Non-pigmented ciliary epithelial cell (primary cell): ENCODE results near the gene KCMF1.
A peak's percentile ranks its signal among the peaks of the same experiment; 100 is the strongest.

Source experiments
- DNase-seq: peaks from one replicate; pipeline ENCODE4 v3.0.0-alpha.2; 2010; ENCODE audit warnings: low read depth

Gene KCMF1

DNA sequence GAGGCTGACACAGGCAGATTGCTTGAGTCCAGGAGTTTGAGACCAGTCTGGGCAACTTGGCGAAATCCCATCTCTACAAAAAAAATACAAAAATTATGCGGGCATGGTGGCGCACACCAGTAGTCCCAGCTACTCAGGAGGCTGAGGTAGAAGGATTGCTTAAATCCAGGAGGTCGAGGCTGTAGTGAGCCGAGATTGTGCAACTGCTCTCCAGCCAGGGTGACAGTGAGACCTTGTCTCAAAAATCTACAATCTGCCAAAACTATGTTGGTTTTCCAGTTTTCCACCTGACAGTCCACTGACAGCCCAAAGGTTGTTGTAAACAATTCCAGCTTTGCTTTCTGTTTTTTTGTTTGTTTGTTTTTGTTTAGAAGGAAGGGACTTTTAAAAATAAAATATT lies 51.3 kb downstream of the KCMF1 start:
- DNase-seq = no peak

- no peak for DNase-seq
Observed at GRCh38 chr2:85024372-85025047, 53.5 kb downstream of the KCMF1 start.

GRCh38 chr2:85032621-85033020 lies 61.7 kb downstream of the KCMF1 start:
- no peak for DNase-seq

GRCh38 chr2:85033388-85033787 lies 62.4 kb downstream of the KCMF1 start:
- DNase-seq = no peak

- DNase-seq = no peak
Observed at GRCh38 chr2:85034158-85034557, 63.2 kb downstream of the KCMF1 start.

DNA sequence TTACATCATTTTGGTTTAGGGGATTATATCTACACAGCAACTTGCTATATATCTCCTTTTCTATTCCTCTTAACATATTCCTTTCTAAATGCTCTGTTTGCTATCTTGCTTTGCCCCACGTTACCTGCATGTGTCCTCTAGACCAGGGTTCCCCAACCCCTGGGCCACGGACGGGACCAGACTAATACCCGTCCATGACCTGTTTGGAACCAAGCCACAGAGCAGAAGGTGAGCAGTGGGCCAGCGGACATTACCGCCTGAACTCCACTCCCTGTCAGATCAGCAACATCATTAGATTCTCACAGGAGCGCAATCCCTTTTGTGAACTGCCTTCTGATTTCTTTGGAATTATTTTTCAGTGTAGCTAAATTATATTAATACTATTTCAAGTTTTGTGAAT lies 66.7 kb downstream of the KCMF1 start:
- no peak for DNase-seq

GRCh38 chr2:85042330-85042729 lies 71.4 kb downstream of the KCMF1 start:
- DNase-seq = no peak

GRCh38 chr2:85048534-85048933 lies 77.6 kb downstream of the KCMF1 start:
- DNase-seq = no peak

- no peak for DNase-seq
Observed at GRCh38 chr2:85049236-85049635, 78.3 kb downstream of the KCMF1 start.

DNA sequence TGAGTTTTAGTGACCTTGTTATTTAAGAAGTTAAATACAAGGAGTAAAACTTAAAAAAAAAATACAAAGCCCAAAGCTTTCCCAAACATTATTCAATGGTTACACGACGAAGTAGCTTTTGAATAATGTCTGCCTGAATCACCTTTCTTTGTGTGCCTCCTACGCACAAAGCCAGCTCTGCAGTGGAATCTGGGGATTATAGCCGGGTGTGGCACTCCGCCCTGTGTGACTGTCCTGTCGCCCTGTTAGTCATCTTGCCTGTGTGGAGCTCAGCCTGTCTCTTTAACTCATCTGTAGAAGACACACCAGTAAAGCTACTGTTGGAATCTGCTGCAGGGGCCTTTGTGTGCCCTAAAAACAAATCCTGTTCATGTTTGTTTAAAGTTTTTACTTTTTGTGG lies 82.8 kb downstream of the KCMF1 start:
- no peak for DNase-seq

- no peak for DNase-seq
Observed at GRCh38 chr2:85057226-85057962, 86.4 kb downstream of the KCMF1 start.

- no peak for DNase-seq
Observed at GRCh38 chr2:85061896-85062295, 90.9 kb downstream of the KCMF1 start.

DNA sequence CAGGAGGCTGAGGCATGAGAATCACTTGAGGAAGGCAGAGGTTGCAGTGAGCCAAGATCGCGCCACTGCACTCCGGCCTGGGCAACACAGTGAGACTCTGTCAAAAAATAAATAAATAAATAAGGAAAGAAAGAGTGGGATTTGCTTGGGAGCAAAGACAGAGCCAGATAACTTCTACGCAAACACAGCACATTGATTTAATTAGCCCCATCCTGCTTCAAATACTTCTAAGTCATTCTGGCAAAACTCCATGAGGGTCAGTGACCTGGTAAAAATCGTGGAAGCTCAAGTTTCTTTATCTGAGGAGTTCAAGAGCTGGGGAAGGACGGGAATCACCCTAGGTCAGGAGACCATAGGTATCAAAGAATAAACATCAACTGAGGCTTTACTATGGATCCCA lies 91.6 kb downstream of the KCMF1 start:
- no peak for DNase-seq

DNA sequence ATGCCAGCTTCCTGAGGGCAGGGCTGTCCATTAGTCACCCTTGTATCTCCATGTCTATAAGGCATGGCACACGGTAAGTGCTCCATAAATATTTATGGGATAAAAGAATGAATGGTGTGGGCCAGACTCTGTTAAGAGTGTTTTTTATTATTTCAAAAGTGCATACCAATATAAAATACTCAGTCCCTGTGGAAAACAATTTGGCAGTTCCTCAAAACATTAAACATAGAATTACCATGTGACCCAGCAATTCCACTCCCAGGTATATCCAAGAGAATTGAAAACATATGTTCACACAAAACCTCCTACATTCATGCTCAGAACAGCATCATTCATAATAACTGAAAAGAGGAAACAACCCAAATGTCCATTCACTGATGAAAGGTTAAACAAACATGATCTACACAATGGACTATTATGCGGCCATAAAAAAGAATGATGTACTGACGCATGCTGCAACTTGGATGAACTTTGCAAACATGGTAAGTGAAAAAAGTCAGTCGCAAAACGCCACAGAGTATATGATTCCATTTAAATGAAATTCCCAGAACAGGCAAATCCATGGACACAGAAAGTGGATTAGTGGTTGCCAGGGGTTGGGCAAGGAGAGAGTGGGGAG lies 93.1 kb downstream of the KCMF1 start:
- DNase-seq = no peak

GRCh38 chr2:85064927-85065577 lies 94.1 kb downstream of the KCMF1 start:
- DNase-seq = no peak

- DNase-seq = no peak
Observed at GRCh38 chr2:85066006-85066740, 95.2 kb downstream of the KCMF1 start.

GRCh38 chr2:85066874-85067351 lies 96.0 kb downstream of the KCMF1 start:
- DNase-seq = peak; percentile 53

DNA sequence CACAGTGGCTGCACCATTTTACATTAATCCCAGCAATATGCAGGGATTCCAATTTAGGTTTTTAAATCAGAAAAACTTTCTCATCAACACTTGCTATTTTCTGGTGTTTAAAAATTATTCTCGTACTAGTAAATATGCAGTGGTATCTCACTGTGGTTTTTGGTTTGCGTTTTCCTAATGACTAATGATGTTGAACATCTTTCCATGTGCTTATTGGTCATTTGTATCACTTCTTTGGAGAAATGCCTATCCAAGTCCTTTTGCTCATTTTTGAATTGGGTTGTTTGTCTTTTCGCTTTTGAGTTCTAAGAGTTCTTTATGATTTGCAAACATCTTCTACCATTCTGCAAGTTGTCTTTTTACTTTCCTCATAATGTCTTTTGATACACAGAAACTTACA lies 100.1 kb downstream of the KCMF1 start:
- DNase-seq = no peak

- no peak for DNase-seq
Observed at GRCh38 chr2:85073033-85073432, 102.1 kb downstream of the KCMF1 start.

- no peak for DNase-seq
Observed at GRCh38 chr2:85076618-85077274, 105.8 kb downstream of the KCMF1 start.

DNA sequence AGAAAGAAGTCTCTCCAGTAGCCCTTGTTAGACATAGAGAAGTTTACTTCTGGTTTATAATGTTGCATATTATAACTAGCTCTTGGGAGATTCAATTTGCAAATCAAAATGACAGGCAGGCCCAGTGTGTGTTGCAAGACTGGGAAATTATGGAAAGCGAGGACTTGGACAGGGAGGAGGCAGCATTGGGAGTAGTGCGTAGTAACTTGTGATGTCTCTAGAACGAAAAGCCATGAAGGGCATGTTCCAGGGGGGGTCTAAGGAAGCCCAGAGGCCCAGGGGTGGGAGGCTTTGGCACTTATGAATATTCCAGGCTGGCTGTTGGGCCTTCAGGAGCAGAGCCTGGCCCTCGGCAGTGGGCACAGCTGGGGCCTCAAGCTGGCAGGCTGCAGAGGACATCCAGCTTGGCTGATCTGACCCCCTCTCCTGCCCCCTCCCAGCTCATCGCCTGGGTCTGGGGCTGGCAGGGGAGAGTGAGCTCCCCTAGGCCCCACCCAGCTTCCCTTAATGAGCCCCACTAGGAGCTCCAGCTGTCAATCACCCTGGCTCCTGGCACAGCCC lies 107.0 kb downstream of the KCMF1 start:
- DNase-seq = no peak
